Measurements from ENCODE around the gene BMPR1A.
"Not testable (repeated sequence)": the region's sequence is repeated elsewhere in the genome, so short reads cannot be mapped to it uniquely, and the experiment has no call there.

Gene BMPR1A

GRCh38 chr10:86918022-86918471 is 161.6 kb downstream of the BMPR1A start:
- TF ChIP-seq CTCF (IDR thresholded peaks at IDR 0.05) = no peak
- Histone ChIP-seq H3K4me1 (no peaks in the 10 kb centered on the region), H2AFZ (no peak overlapping the region), H3K9ac (no peak overlapping the region), H3K79me2 (no peaks in the 10 kb centered on the region), H3K4me3 (ENCODE audit: low read depth, low read length) (no peak overlapping the region), H3K36me3 (ENCODE audit: control insufficient read depth, insufficient read depth, low read length) (no peaks in the 10 kb centered on the region), H3K27ac (no peak overlapping the region), H3K9me3 (ENCODE audit: control insufficient read depth, low read length) (no peaks in the 10 kb centered on the region), H3K4me2 (ENCODE audit: low read length) (no peak overlapping the region), H3K27me3 (ENCODE audit: control insufficient read depth, insufficient read depth, low read length) (no peaks in the 10 kb centered on the region)

- H3K9ac ChIP-seq = no peak overlapping the region
- H3K4me3 ChIP-seq (ENCODE audit: low read depth, low read length) = no peak overlapping the region
- no peak overlapping the region for H3K4me2 ChIP-seq (ENCODE audit: low read length)
- H3K36me3 ChIP-seq (ENCODE audit: control insufficient read depth, insufficient read depth, low read length) = no peaks in the 10 kb centered on the region
- no peak overlapping the region for H3K27ac ChIP-seq
- no peaks in the 10 kb centered on the region for H3K9me3 ChIP-seq (ENCODE audit: control insufficient read depth, low read length)
- H3K4me1 ChIP-seq = no peaks in the 10 kb centered on the region
- TF ChIP-seq CTCF (IDR thresholded peaks at IDR 0.05) = no peak
- no peaks in the 10 kb centered on the region for H3K79me2 ChIP-seq
- H3K27me3 ChIP-seq (ENCODE audit: control insufficient read depth, insufficient read depth, low read length) = no peaks in the 10 kb centered on the region
- no peak overlapping the region for H2AFZ ChIP-seq
These were observed 166.1 kb downstream of the BMPR1A start for GRCh38 chr10:86922553-86922961.

- no peak for TF ChIP-seq CTCF (IDR thresholded peaks at IDR 0.05)
- Histone ChIP-seq H3K36me3 (ENCODE audit: control insufficient read depth, insufficient read depth, low read length) (no peaks in the 10 kb centered on the region), H3K79me2 (no peaks in the 10 kb centered on the region), H3K4me3 (ENCODE audit: low read depth, low read length) (no peak overlapping the region), H3K4me1 (no peaks in the 10 kb centered on the region), H3K9ac (no peak overlapping the region), H3K27me3 (ENCODE audit: control insufficient read depth, insufficient read depth, low read length) (no peaks in the 10 kb centered on the region), H3K9me3 (ENCODE audit: control insufficient read depth, low read length) (no peaks in the 10 kb centered on the region), H3K27ac (no peak overlapping the region), H2AFZ (no peak overlapping the region), H3K4me2 (ENCODE audit: low read length) (no peak overlapping the region)
These were observed 173.3 kb downstream of the BMPR1A start for GRCh38 chr10:86929468-86930380.

- Histone ChIP-seq H3K9me3 (ENCODE audit: control insufficient read depth, low read length) (no peaks in the 10 kb centered on the region), H3K4me3 (ENCODE audit: low read depth, low read length) (no peak overlapping the region), H3K79me2 (no peaks in the 10 kb centered on the region), H3K27ac (no peak overlapping the region), H3K36me3 (ENCODE audit: control insufficient read depth, insufficient read depth, low read length) (no peaks in the 10 kb centered on the region), H3K4me2 (ENCODE audit: low read length) (no peak overlapping the region), H3K4me1 (no peaks in the 10 kb centered on the region), H2AFZ (no peak overlapping the region), H3K27me3 (ENCODE audit: control insufficient read depth, insufficient read depth, low read length) (no peaks in the 10 kb centered on the region), H3K9ac (no peak overlapping the region)
- TF ChIP-seq CTCF (IDR thresholded peaks at IDR 0.05) = no peak
These were observed 175.5 kb downstream of the BMPR1A start for GRCh38 chr10:86931872-86932271.

- Histone ChIP-seq H3K27ac (no peak overlapping the region), H2AFZ (no peak overlapping the region), H3K4me2 (ENCODE audit: low read length) (no peak overlapping the region), H3K79me2 (no peaks in the 10 kb centered on the region), H3K9me3 (ENCODE audit: control insufficient read depth, low read length) (no peaks in the 10 kb centered on the region), H3K4me3 (ENCODE audit: low read depth, low read length) (no peak overlapping the region), H3K27me3 (ENCODE audit: control insufficient read depth, insufficient read depth, low read length) (no peaks in the 10 kb centered on the region), H3K9ac (no peak overlapping the region), H3K36me3 (ENCODE audit: control insufficient read depth, insufficient read depth, low read length) (no peaks in the 10 kb centered on the region), H3K4me1 (no peaks in the 10 kb centered on the region)
- TF ChIP-seq CTCF (IDR thresholded peaks at IDR 0.05) = no peak
These were observed 176.3 kb downstream of the BMPR1A start for GRCh38 chr10:86932674-86933073.

- H3K27me3 ChIP-seq (ENCODE audit: control insufficient read depth, insufficient read depth, low read length); H3K4me3 ChIP-seq (ENCODE audit: low read depth, low read length); H3K4me1 ChIP-seq; H3K36me3 ChIP-seq (ENCODE audit: control insufficient read depth, insufficient read depth, low read length); H3K9me3 ChIP-seq (ENCODE audit: control insufficient read depth, low read length); H3K4me2 ChIP-seq (ENCODE audit: low read length); H3K79me2 ChIP-seq; H3K27ac ChIP-seq; H3K9ac ChIP-seq; H2AFZ ChIP-seq: not testable (repeated sequence)
These were observed 177.8 kb downstream of the BMPR1A start for GRCh38 chr10:86934162-86934711.

Measured in parathyroid adenoma (tissue), 2 donors.